BJ (cell line): ENCODE data around the gene KPNA4. TPM values are rescaled to one million over a fixed set of nuclear protein-coding genes. Genes with fewer than 3 reads are reported as not detected.
"Not testable (repeated sequence)": the region's sequence is repeated elsewhere in the genome, so short reads cannot be mapped to it uniquely, and the experiment has no call there.

ENCODE experiments used
- CTCF ChIA-PET: fragments of 350-600 bp; formaldehyde crosslinking; extraction: SDS; loops from one replicate; lab custom pipeline; 2021; ENCODE audit warnings: antibody characterized with exemption, inconsistent platforms; lab: Yijun Ruan, JAX
- POLR2A ChIA-PET: fragments of 300-600 bp; sonication (Branson Sonifier 250); formaldehyde crosslinking; extraction: SDS; loops from one replicate; lab custom pipeline; 2021; ENCODE audit warnings: antibody characterized with exemption; lab: Charles Lee
- DNase-seq: peaks from one replicate; pipeline ENCODE4 v3.0.0-alpha.2; 2011; ENCODE audit warnings: low read depth
- H3K27me3 ChIP-seq: 2 replicates; pipeline ENCODE4 v1.6.0; 2011; ENCODE audit warnings: low read length; ENCODE audit not compliant: control insufficient read depth, insufficient read depth
- H3K36me3 ChIP-seq: 2 replicates; pipeline ENCODE4 v1.5.1; 2011; ENCODE audit warnings: low read length; ENCODE audit not compliant: control insufficient read depth, insufficient read depth
- H3K4me3 ChIP-seq: 2 replicates; pipeline ENCODE4 v1.5.1; 2011; ENCODE audit warnings: low read depth, mild to moderate bottlenecking, control low read depth, low read length
- CTCF ChIP-seq: IDR thresholded peaks from 2 replicates; pipeline ENCODE4 v1.5.1; 2011; ENCODE audit warnings: low read depth, mild to moderate bottlenecking, control low read depth, inconsistent platforms, low read length, moderate library complexity; ENCODE audit not compliant: insufficient read depth
- polyA plus RNA-seq: library from polyadenylated mRNA; depleted of rRNA; stranded (reverse); fragments of >200 nt; gene quantifications from 2 replicates; pipeline ENCODE4 v1.2.3, GENCODE V29; 2011

KPNA4 gene
- polyA plus RNA-seq, 1 experiment: 9.8 TPM

GRCh38 chr3:160574636-160575035 lies 9.3 kb upstream of the KPNA4 start:
- no peaks in the 10 kb centered on the region for H3K27me3 ChIP-seq
- H3K4me3 ChIP-seq: no peak overlapping the region
- TF ChIP-seq CTCF: no peak
- POLR2A ChIA-PET: no interaction called here
- CTCF ChIA-PET: interaction anchor here (0.7 kb wide), 1 partner anchor 600 kb away, joined by 3 read pairs; no protein-coding TSS in a partner anchor
- DNase-seq: no peak
- no peaks in the 10 kb centered on the region for H3K36me3 ChIP-seq

- H3K36me3 ChIP-seq, CTCF ChIA-PET, DNase-seq, H3K27me3 ChIP-seq, POLR2A ChIA-PET, H3K4me3 ChIP-seq: not testable (repeated sequence)
Measured at GRCh38 chr3:160573955-160574525, 8.7 kb upstream of the KPNA4 start.

GRCh38 chr3:160569894-160570652 lies 4.7 kb upstream of the KPNA4 start:
- POLR2A ChIA-PET: no interaction called here

GRCh38 chr3:160568989-160569388 lies 3.6 kb upstream of the KPNA4 start:
- Histone ChIP-seq H3K4me3 (no peak overlapping the region), H3K27me3 (no peaks in the 10 kb centered on the region), H3K36me3 (peaks cover 4% of the 10 kb centered on the region; the same call in 1 of the 2 replicates)
- ChIA-PET POLR2A (no interaction called here), CTCF (no interaction called here)
- no peak for TF ChIP-seq CTCF
- DNase-seq: no peak

More at GRCh38 chr3:160569894-160570652, 4.7 kb upstream of the KPNA4 start:
- Histone ChIP-seq H3K27me3 (no peaks in the 10 kb centered on the region), H3K4me3 (no peak overlapping the region), H3K36me3 (peaks cover 4% of the 10 kb centered on the region; the same call in 1 of the 2 replicates)
- DNase-seq: no peak
- no peak for TF ChIP-seq CTCF
- CTCF ChIA-PET: no interaction called here

GRCh38 chr3:160567774-160568173 lies 2.4 kb upstream of the KPNA4 start:
- DNase-seq: no peak
- TF ChIP-seq CTCF: no peak
- H3K36me3 ChIP-seq: peaks cover 4% of the 10 kb centered on the region; the same call in 1 of the 2 replicates
- H3K4me3 ChIP-seq: no peak overlapping the region
- ChIA-PET CTCF (no interaction called here), POLR2A (no interaction called here)
- H3K27me3 ChIP-seq: no peaks in the 10 kb centered on the region
